B cell (primary cell): ENCODE results near the gene KCNE3.

ENCODE experiments used
- EZH2 ChIP-seq: IDR thresholded peaks from 2 replicates; pipeline ENCODE4 v1.6.1; 2012; ENCODE audit warnings: borderline replicate concordance, low read depth, mild to moderate bottlenecking, moderate library complexity, low read length; ENCODE audit not compliant: insufficient read depth, poor library complexity, severe bottlenecking
- TF ChIP-seq, protein P1 (sequence below): fragments of 200-600 bp; IDR thresholded peaks from one replicate; pipeline ENCODE4 v1.8.0; 2022; ENCODE audit warnings: antibody characterized with exemption, mild to moderate bottlenecking

DNA sequence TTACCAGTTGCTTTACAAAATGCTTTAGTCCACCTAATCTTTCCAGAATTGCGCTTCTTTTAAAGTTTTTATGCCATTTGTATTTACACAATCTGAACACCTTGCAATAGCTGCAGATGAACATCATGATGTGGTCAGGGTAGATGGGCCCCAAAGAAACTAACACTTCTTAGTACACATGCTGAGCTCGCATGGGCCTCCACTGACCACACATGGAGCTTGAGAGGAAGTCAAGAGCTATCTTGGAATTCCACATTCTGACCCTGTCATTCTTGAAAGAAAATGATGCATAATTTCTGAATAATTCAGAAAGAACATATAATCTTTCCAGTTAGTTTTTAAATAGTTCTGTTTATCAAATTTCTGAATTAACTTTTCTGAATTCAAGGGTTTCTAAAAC lies 18.5 kb upstream of the KCNE3 start:
- TF ChIP-seq, protein P1, sequence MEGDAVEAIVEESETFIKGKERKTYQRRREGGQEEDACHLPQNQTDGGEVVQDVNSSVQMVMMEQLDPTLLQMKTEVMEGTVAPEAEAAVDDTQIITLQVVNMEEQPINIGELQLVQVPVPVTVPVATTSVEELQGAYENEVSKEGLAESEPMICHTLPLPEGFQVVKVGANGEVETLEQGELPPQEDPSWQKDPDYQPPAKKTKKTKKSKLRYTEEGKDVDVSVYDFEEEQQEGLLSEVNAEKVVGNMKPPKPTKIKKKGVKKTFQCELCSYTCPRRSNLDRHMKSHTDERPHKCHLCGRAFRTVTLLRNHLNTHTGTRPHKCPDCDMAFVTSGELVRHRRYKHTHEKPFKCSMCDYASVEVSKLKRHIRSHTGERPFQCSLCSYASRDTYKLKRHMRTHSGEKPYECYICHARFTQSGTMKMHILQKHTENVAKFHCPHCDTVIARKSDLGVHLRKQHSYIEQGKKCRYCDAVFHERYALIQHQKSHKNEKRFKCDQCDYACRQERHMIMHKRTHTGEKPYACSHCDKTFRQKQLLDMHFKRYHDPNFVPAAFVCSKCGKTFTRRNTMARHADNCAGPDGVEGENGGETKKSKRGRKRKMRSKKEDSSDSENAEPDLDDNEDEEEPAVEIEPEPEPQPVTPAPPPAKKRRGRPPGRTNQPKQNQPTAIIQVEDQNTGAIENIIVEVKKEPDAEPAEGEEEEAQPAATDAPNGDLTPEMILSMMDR, result no peak
- no peak for TF ChIP-seq EZH2
